Activated CD8-positive, alpha-beta T cell treated with anti-CD3 and anti-CD28 coated beads for 36 hours (primary cell): Measurements from ENCODE around the gene LCORL. TPM values are rescaled to one million over a fixed set of nuclear protein-coding genes. Genes with fewer than 3 reads are reported as not detected.

Experiments
- ATAC-seq: fragments of 200-7000 bp; cut with Tn5 transposase; one replicate; pipeline ENCODE4 v1.10.0; 2021; ENCODE audit warnings: mild to moderate bottlenecking, moderate library complexity
- CTCF ChIA-PET: fragments of 350-600 bp; sonication (Branson Sonifier 250); formaldehyde crosslinking; loops from one replicate; lab custom pipeline; 2021; ENCODE audit warnings: antibody characterized with exemption; lab: Charles Lee
- POLR2A ChIA-PET: fragments of 350-600 bp; sonication (Branson Sonifier 250); formaldehyde crosslinking; loops from one replicate; lab custom pipeline; 2021; ENCODE audit warnings: antibody characterized with exemption; lab: Charles Lee
- DNase-seq: peaks from one replicate; pipeline ENCODE4 v3.0.0-alpha.2; 2020
- H3K27ac Mint-ChIP-seq: one replicate; pipeline ENCODE4 v1.8.0; 2021; ENCODE audit warnings: mild to moderate bottlenecking, mixed read lengths
- H3K27me3 Mint-ChIP-seq: one replicate; pipeline ENCODE4 v1.8.0; 2021; ENCODE audit warnings: mixed read lengths
- H3K36me3 Mint-ChIP-seq: one replicate; pipeline ENCODE4 v1.8.0; 2021; ENCODE audit warnings: low read depth, mixed read lengths
- H3K4me1 Mint-ChIP-seq: one replicate; pipeline ENCODE4 v1.8.0; 2021; ENCODE audit warnings: low read depth, mixed read lengths
- H3K4me3 Mint-ChIP-seq: one replicate; pipeline ENCODE4 v1.8.0; 2021; ENCODE audit warnings: mild to moderate bottlenecking, moderate library complexity, mixed read lengths
- H3K9me3 Mint-ChIP-seq: one replicate; pipeline ENCODE4 v1.8.0; 2021; ENCODE audit warnings: mixed read lengths
- intact Hi-C: fragments of 100-400 bp; cut with micrococcal nuclease; formaldehyde crosslinking; loops from one replicate; pipeline ENCODE4 v1.10.0; 2022
- total RNA-seq, 2 experiments: library from RNA; stranded (reverse); gene quantifications; one replicate each; pipeline ENCODE4 v1.2.3, GENCODE V29; 2021
- TF ChIP-seq, protein P1 (sequence below): fragments of 200-600 bp; IDR thresholded peaks from one replicate; pipeline ENCODE4 v1.8.0; 2022; ENCODE audit warnings: antibody characterized with exemption, mild to moderate bottlenecking

The LCORL gene
- total RNA-seq, 2 experiments from 2014 or later: 8.9 to 10.3 TPM

DNA sequence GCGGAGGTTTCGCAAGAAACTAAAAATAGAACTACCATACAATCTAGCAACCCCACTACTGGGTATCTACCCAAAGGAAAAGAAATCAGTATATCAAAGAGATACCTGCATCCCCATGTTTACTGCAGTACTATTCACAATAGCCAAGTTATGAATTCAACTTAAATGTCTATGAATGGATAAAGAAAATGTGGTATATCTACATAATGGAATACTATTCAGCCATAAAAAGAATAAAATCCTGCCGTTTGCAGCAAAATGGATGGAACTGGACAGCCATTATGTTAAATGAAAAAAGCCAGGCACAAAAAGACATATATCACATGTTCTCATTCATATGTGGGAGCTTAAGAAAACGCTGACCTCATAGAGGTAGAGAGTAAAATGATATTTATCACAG lies 65.3 kb downstream of the LCORL start:
- Mint-ChIP-seq H3K27ac (no peak overlapping the region), H3K36me3 (peaks cover 48% of the 10 kb centered on the region), H3K9me3 (no peaks in the 10 kb centered on the region), H3K4me3 (no peak overlapping the region), H3K4me1 (peaks cover 15% of the 10 kb centered on the region), H3K27me3 (no peaks in the 10 kb centered on the region)
- no peak for DNase-seq
- intact Hi-C loops: no loop called here
- ChIA-PET POLR2A (no interaction called here), CTCF (no interaction called here)
- TF ChIP-seq, protein P1, sequence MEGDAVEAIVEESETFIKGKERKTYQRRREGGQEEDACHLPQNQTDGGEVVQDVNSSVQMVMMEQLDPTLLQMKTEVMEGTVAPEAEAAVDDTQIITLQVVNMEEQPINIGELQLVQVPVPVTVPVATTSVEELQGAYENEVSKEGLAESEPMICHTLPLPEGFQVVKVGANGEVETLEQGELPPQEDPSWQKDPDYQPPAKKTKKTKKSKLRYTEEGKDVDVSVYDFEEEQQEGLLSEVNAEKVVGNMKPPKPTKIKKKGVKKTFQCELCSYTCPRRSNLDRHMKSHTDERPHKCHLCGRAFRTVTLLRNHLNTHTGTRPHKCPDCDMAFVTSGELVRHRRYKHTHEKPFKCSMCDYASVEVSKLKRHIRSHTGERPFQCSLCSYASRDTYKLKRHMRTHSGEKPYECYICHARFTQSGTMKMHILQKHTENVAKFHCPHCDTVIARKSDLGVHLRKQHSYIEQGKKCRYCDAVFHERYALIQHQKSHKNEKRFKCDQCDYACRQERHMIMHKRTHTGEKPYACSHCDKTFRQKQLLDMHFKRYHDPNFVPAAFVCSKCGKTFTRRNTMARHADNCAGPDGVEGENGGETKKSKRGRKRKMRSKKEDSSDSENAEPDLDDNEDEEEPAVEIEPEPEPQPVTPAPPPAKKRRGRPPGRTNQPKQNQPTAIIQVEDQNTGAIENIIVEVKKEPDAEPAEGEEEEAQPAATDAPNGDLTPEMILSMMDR: no peak
- no peak for ATAC-seq

DNA sequence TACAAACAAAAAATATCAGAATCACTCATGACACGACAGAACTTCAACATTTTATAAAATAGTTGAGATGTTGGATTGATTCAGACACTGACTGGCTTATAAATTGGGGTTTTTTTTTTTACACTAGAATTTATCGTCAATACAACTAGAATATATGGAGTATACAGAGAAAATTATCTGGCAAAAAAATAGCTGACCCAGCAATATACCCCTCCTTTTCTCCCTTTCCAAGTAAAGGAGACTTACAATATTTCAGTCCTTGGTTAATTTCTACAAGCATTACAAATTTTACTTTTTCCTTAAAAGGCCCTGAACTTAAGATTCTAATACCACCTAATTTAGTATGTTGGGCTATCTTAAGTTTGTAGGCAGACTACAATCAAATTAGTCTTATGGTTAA lies 76.3 kb downstream of the LCORL start:
- Mint-ChIP-seq H3K36me3 (peaks cover 5% of the 10 kb centered on the region), H3K9me3 (no peaks in the 10 kb centered on the region), H3K27me3 (no peaks in the 10 kb centered on the region), H3K4me1 (no peaks in the 10 kb centered on the region), H3K4me3 (no peak overlapping the region), H3K27ac (no peak overlapping the region)
- intact Hi-C loops: no loop called here
- CTCF ChIA-PET: no interaction called here
- ATAC-seq (no peak), DNase-seq (no peak)
- TF ChIP-seq, protein P1: no peak
- POLR2A ChIA-PET: no interaction called here

DNA sequence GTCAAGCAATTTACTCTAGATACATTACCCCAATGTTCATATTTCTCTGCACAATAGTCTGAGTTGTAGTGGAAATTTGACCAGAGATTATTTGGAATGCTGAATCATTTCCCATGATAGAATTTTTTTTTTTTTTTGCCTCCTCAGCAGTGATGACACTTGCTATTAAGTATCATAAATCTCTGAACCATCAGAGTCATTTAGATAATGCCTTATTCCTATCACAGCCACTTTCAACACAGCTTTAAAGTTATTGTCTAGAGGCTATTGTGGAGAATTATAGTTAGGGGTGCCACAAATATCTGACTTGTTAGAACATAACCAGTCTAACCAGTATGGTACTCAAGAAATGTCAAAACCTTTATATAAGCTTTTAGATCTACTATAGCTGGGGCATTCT lies 79.8 kb downstream of the LCORL start:
- DNase-seq: no peak
- no peaks in the 10 kb centered on the region for H3K27me3 Mint-ChIP-seq
- TF ChIP-seq, protein P1: no peak
- no peaks in the 10 kb centered on the region for H3K4me1 Mint-ChIP-seq
- no peak overlapping the region for H3K4me3 Mint-ChIP-seq
- H3K27ac Mint-ChIP-seq: no peak overlapping the region
- CTCF ChIA-PET: no interaction called here
- H3K36me3 Mint-ChIP-seq: peaks cover 8% of the 10 kb centered on the region
- POLR2A ChIA-PET: interaction anchor here (0.6 to 0.7 kb wide), 2 partner anchors 12 to 393 kb away, joined by 3 to 4 read pairs; no protein-coding TSS in a partner anchor
- intact Hi-C loops: no loop called here
- ATAC-seq: no peak
- no peaks in the 10 kb centered on the region for H3K9me3 Mint-ChIP-seq

DNA sequence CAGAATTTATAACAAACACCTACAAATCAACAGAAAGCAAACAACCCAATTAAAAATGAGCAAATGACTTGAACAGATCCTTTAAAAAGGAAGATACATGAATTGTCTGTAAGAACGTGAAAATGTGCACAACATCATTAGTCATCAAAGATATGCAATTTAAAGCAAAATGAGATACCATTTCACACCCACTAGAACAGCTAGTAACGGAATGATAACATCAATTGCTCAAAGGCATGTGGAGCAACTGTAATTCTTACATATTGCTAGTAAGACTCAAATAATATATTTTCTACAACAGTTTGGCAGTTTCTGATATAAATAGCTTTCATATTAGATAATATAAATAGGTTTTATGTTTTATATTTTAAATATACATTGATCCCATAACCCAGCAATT lies 82.5 kb downstream of the LCORL start:
- no peak for ATAC-seq
- Mint-ChIP-seq H3K4me1 (no peaks in the 10 kb centered on the region), H3K27ac (no peak overlapping the region), H3K9me3 (peaks cover 5% of the 10 kb centered on the region), H3K4me3 (no peak overlapping the region), H3K36me3 (peaks cover 13% of the 10 kb centered on the region), H3K27me3 (no peaks in the 10 kb centered on the region)
- CTCF ChIA-PET: no interaction called here
- TF ChIP-seq, protein P1: no peak
- intact Hi-C loops: no loop called here
- POLR2A ChIA-PET: no interaction called here
- DNase-seq: no peak

DNA sequence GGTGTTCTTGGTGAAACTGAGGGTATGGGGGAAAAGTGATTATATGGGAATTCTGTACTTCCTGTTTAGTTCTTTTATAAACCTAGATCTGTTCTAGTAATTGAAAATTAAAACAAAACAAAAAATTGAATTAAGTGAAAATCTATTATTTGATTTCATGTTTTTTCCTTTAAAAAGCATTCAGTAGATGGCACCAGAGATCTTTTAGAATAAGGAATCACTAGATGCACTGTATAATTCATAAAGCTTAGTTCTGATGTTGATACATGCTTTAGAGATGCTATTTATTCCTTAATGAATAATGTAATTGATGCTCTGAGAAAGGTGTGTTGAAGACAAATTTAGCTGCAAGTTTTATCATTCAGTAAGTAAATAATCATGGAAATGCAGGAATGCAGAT lies 87.3 kb downstream of the LCORL start:
- DNase-seq: no peak
- H3K4me1 Mint-ChIP-seq: no peaks in the 10 kb centered on the region
- ChIA-PET POLR2A (no interaction called here), CTCF (interaction anchor here (1.1 kb wide), 1 partner anchor 60 kb away, joined by 3 read pairs; no protein-coding TSS in a partner anchor)
- peaks cover 17% of the 10 kb centered on the region for H3K9me3 Mint-ChIP-seq
- intact Hi-C loops: no loop called here
- peaks cover 27% of the 10 kb centered on the region for H3K36me3 Mint-ChIP-seq
- no peaks in the 10 kb centered on the region for H3K27me3 Mint-ChIP-seq
- TF ChIP-seq, protein P1: no peak
- ATAC-seq: no peak
- H3K4me3 Mint-ChIP-seq: no peak overlapping the region
- no peak overlapping the region for H3K27ac Mint-ChIP-seq
